Stimulated activated CD4-positive, alpha-beta T cell treated with anti-CD3 and anti-CD28 coated beads, Interleukin-4, amount 100 ng/mL, for 1 hour (primary cell): ENCODE measurements around the gene SLC26A2.
"Not testable (repeated sequence)": the region's sequence is repeated elsewhere in the genome, so short reads cannot be mapped to it uniquely, and the experiment has no call there.

ENCODE experiments used
- DNase-seq: peaks from one replicate; pipeline ENCODE4 v3.0.0-alpha.2; 2020

SLC26A2 gene

DNA sequence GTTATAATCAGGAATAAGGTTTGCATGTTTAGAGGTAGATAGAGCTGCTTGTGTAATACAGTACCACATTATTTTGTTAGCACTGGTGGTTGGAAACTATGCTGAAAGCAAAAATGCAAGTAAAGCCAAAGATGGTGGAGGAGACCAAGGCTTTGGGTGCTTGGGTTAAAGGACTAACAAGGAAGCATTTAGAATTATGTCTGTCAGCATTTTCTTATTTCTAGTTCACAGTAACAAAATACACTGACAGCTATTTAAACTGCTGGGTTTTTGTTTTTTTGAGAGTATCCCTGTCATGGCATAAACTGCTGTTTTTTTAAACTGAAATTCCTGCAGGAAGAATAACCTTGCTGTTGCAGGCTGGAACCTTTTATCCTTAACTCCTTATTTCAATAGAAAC, 46.5 kb downstream of the SLC26A2 start:
- no peak for DNase-seq

DNA sequence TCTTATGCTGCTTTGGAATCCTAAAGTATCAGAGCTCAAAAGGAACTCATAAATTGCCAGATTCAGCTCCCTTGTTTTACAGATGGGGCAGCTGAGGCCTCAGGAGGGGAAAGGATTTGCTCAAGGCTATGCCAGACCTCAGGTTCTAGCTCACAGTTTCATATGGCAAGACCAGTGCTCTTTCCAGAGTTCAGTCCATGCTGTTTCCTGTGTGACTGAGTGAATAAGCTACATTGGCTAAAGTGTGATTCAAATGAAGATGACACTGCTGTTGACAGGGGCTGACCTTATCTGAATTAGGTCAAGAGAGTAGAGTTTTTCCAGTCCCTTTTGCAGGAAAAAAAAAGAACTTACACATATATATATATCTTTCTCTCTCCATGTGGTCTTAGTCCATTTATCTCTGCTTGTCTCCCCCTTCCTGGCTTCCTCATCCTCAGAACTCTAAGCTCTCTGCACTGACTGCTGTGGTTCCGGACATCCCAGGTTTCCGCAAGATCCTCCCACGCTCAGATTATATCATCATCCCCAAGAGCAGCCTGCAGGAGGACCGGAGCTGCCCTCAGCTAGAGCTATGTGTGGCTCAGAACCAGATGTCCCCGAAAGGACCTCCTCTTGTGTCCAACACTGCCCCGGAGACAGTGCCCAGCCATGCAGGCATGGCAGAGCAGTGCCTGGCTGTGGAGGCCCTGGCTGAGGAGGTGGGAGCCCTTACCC, 49.3 kb downstream of the SLC26A2 start:
- no peak for DNase-seq

DNA sequence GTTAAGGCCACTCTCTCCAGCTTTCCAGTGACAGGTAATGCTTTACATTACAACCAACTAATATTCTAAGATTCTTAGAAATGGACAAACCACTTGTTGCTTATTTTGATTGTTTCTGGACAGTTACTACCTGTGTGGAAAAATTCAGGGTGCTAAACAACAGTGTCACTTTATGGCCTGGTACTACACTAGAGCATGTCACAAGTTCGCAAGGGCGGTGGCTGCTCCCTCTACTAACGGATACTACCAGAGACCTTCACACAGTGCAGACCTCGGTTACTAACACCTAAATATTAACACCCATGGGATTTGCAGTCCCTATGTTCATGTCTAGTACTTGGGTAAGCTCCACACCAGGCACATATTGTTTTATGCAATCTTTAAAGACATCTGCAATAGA, 53.4 kb downstream of the SLC26A2 start:
- no peak for DNase-seq

DNA sequence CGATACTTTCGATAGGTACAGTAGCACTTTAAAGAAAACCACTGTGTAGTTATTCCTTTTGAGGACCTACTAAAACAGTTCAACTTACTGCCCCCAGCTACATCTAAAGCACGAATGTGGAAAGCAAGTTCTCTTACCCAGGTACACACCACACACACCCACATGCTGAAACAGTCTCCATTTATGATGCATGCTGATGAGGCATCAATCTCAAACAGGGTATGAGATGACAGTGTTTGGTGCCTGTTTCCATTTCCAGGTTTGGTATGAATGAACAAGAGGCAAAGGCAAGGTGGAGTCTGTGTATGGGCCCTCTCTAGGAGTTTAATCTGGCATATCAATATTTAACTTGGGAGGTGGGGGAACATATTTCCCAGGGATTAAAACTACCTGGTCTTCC, 53.9 kb downstream of the SLC26A2 start:
- no peak for DNase-seq

DNA sequence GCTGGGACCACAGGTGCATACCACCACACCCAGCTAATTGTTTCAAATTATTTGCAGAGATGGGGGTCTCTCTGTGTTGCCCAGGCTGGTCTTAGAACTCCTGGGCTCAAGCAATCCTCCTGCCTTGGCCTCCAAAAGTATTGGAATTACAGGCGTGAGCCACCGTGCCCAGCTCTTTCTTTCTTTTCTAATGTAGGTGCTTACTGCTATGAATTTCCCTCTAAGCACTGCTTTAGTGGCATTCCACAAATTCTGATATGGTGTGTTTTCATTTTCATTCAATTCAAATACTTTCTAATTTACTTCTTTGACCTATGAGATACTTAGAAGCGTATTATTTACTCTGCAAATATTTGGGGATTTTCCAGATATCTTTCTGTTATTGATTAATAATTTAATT, 54.9 kb downstream of the SLC26A2 start:
- no peak for DNase-seq

DNA sequence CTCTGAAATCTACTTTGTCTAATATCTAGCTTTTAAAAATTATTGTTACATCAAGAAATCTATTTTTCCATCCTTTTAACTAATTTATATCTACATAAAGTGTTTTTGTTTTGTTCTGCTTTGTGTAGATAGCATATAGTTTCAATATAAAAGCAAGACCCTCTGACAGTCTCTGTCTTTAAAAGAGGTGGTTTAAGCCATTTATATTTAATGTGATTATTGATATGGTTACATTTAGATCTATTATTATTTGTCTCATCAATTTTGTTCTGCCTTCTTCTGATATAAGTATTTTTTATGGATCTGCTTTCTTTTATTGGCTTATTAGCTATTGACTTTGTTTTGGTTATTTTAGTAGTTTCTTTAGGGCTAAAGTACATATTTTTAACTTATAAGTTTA, 56.0 kb downstream of the SLC26A2 start:
- no peak for DNase-seq

DNA sequence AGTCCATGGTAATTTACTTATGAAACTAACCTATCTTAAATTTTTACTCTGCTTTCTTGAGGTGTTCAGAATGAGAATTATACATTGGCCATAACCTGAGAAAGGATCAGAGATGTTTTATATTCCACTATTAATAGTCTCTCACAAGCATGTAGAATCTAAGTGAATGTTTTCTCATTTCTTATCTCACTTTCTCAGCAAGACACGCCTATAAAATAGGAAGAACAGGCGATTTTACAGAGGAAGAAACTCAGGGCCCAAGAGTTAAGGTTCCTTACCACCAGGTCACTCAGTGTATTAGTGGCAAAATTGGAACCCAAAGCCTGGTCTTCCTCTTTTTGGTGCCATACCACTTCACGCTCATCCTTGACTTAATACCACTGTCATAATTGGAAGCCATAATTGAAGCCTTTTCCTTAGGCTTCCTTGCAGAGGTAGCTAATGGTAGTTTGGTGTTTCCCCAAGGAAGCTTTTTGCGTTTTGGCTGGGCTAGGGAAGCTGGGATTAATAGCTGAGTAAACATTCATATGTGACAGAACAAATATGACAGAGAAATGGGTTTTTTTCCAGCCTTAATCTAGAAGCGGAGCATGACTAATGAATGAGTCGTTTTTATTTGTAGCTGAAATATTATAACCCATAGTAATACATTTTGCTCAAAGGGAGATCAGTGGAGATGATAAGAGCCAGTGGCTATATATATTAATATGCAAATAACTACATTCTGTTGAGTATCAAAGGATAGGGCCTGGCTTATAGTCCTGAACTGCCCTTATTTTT, 56.9 kb downstream of the SLC26A2 start:
- no peak for DNase-seq

DNA sequence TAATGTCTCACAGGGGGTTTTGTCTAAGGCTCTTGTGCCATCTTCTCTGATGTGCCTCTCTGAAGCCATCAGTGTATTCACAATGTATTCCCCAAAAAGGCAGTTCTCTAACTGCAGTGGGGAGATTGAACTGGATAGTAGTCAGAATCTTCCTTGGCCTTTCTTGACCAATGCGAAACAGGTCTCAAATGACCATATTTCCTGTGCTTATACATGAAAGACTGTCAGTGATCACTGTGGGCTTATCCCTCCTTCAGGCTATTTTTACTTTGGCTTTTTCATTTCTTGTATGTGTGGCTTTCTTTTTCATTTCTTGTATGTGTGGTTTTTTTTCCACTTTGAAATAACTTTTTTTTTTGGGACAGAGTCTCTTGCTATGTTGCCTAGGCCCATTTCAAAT, 59.7 kb downstream of the SLC26A2 start:
- DNase-seq, result no peak

DNA sequence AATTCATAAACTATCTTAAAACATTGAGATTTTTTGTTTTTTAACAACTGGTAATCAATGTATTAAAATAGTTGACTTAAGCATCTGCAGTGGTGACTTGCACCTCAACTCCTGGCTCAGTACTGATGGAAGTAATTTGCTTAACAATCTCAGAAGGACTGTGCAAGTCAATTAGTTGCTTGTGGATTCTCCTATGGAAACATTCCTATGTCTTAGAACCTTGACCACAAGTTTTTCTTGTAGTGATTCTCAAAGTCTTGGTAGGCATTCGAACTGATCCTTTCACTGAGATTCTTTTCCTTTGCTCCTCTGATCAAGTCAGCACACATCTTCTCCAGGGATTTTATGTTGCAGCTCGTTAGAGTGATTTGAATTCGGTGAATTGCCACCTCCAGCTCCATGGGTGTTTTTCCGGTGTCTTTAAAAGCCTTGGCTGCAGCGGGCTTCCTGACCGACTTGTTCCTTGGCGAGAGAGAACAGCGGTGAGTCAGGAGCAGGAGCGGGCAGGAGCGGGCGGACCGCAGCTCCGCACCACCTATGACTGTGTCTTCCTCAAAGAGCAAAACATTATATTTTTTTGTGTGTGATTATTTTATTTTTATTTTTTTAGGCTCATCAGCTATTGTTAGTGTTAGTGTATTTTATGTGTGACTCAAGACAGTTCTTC, 61.1 kb downstream of the SLC26A2 start:
- DNase-seq, result no peak

DNA sequence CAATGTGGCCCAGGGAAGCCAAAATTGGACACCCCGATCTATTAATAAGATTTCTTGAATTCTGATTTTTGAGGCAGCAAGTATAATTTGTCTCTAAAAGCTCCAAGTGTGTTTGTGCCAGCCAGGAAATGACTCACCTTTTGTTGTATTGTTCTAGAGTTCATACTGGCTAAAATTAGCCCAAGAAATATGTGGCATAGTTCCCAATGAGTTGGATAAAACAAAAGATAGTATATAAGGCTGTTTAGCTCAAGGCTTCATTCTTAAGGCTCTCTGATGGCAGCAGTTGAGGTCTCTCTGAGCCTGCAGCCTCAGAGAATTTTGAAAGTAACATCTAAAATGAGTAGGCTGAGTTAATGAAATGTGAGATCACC, 61.6 kb downstream of the SLC26A2 start:
- DNase-seq, result no peak

DNA sequence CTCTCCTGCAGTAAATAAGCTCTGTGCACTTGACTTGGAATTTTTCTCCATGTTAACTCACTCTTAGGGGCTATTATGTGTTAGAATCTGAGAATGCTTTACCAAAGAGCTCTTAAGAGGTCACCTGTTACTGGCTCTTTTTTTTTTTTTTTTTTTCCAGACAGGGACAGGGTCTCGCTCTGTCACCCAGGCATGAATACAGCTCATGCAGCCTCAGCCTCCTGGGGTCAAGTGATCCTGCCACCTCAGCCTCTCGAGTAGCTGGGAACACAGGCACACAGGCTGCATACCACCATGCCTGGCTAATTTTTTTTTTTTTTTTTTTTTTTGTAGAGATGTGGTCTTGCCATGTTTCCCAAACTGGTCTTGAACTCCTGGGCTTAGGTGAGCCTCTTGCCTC, 62.1 kb downstream of the SLC26A2 start:
- no peak for DNase-seq

DNA sequence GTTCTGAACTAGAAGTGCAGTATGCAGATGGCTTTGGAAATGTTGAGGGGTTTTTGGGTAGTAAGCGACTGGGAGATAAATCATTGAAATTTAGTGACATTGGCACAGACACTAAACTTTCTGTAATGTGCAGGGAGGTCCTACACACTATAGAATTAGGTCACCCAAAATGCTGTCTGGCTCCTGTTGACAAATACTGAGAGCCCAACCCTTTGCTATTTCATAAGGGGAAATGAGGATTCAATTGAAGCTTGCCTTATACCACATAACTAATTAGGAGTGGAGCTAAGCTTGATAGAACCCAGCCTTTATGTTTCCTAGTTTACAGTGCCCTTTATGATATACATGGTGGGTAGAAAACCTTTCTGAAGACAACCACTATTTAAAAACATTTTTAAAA, 62.6 kb downstream of the SLC26A2 start:
- no peak for DNase-seq

DNA sequence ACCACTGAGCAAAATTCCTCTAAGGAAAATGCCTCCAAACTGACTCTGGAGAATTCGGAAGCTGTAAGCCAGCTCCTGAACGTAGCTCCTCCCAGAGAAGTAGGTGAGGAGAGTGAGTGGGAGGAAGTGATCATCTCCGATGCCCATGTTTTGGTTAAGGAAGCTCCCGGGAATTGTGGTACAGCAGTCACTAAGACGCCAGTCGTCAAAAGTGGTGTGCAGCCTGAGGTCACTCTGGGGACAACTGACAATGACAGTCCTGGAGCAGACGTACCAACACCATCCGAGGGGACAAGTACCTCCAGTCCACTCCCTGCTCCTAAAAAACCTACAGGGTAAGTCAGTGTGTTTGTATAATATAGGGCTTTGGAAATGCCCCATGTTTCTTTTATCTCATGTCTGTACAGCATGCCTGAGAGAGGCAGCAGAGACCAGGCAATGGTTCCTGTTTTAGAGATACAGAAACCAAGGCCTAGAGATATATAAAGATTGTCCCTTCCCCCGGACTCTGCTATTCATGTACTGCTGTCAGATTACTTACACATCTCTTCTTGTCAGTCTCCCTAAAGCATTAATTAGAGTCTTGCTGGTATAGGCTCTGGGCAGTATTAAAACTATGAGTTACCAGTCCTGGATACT, 63.9 kb downstream of the SLC26A2 start:
- no peak for DNase-seq

DNA sequence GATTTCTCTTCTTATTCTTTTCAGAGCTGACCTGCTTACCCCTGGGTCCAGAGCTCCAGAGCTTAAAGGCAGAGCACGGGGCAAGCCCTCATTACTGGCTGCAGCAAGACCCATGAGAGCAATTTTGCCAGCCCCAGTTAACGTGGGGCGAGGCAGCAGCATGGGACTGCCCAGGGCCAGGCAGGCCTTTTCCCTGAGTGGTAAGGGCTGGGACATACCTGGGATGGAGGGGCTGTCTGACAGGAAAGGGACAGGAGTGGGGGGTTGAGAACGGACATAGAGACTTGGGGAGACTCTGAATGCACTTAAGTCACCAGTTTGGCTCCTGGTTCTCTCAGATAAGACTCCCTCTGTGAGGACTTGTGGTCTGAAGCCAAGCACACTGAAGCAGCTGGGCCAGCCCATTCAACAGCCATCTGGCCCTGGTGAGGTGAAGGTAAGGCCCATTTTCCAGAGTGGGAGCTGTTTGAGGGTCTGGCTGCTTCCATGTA, 66.2 kb downstream of the SLC26A2 start:
- DNase-seq, result no peak

DNA sequence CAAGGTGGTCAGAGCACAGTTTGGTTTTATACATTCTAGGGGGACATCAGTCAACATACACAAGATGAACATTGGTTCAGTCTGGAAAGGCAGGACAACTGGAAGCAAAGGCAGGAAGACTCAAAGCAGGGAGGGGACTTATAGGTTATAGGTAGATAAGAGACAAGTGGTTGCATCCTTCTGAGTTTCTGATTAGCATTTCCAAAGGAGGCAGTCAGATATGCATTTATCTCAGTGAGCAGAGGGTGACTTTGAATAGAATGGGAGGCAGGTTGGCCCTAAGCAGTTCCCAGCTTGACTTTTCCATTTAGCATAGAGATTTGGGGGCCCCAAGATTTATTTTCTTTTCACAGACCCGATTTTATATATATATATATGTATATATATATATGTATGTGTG, 67.5 kb downstream of the SLC26A2 start:
- not testable (repeated sequence) for DNase-seq

DNA sequence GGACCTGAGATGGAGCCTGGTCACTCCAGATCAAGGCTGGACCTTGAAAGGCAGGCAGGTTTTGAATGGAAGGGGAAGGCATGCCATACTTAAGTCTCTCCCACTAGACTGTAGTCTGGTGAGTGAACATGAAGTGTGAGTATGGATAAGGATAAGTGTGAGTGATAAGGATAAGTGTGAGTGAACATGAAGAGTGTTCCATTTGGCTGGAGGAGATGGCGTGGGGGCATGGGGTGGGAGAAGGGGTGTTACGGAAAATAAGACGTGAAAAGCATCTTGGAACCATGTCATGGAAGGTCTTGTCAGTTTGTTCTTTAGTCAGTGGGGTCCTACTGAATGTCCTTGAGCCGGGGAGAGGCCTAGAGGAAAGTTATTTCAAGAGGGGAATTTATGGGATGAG, 72.8 kb downstream of the SLC26A2 start:
- DNase-seq, result no peak

DNA sequence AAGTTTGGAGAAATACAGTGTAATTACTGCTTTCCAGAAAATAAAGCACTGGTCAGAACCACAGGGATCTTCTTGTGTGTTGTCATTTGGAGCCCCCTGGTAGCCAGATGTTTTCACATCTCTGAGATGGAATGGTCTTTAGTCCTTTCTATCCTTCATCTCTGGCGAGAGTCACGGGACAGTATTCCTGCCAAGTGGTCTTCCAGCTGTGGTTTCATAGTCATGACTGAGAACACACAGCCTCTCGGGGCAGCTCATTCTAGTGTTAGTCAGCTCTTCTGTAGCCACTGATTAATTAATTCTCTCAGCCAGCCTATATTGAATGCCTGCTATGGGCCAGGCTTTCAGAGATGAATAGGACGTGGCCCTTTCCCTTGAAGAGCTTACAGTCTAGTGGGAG, 74.1 kb downstream of the SLC26A2 start:
- no peak for DNase-seq

DNA sequence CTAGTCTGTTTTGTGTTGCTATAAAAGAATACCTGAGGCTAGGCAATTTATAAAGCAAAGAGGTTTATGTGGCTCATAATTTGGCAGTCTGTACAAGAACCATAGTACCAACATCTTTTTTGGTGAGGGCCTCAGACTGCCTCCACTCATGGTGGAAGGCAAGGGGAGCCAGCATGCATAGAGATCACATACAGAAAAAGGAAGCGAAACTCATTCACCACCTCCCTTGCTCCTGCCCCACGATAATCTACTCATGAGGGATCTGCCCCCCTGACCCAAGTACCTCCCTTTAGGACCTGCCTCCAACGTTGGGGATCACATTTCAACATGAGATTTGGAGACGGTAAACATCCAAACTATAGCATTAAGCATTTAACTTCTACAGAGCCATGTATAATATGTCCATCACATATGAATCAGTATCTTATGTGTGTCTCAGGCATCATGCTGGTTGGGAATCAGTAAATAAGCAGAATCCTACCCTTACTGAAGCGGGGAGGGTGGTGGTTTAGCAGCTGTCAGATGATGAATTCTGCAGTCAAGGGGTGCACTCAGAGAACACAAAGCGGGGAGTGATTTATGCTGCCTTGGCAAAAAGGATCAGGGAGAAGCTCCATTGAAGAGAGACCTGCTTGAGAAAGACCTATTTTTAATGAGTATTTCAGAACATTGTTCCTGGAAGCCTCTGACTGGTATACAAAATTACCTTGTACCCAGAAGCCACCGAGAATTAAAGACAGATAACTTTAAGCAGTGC, 74.8 kb downstream of the SLC26A2 start:
- no peak for DNase-seq

DNA sequence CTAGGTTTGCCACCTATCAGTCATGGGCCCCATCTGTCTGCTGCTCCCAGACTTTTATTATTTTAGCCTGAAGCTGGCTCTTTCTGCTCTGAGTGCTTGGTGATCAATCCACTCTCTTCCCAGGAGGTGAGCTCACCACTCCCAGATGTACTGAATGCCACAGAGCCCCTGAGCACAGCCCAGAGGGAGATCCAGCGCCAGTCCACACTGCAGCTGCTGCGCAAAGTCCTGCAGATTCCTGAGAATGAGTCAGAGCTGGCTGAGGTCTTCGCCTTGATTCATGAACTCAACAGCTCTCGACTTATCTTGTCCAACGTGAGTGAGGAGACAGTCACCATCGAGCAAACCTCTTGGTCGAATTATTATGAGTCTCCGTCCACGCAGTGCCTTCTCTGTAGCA, 76.0 kb downstream of the SLC26A2 start:
- DNase-seq, result no peak
